Stomach (tissue), 4 donors: ENCODE results near the gene SLC35E2B.
A peak's percentile ranks its signal among the peaks of the same experiment; 100 is the strongest.

Experiments used
- CTCF ChIP-seq, 7 experiments: fragments of 450-650 bp in 4 of 7; fragments of 200-600 bp in 3 of 7; sonication (generic) in 3 of 7; IDR thresholded peaks; one replicate each; pipeline ENCODE4 v1.5.1; 2016 to 2019; ENCODE audit warnings: antibody characterized with exemption in 7 of 7, control low read depth in 2 of 7, mild to moderate bottlenecking in 1 of 7
- EP300 ChIP-seq: sonication (generic); formaldehyde crosslinking; IDR thresholded peaks from one replicate; pipeline ENCODE4 v1.6.1; 2017; ENCODE audit warnings: antibody characterized with exemption
- POLR2A ChIP-seq, 4 donors: fragments of 450-650 bp; IDR thresholded peaks; one replicate each; pipeline ENCODE4 v1.6.1; 2016; ENCODE audit warnings: antibody characterized with exemption in 4 of 4, control low read depth in 2 of 4, mild to moderate bottlenecking in 1 of 4, moderate library complexity in 1 of 4
- POLR2AphosphoS5 ChIP-seq, 3 donors: sonication (generic); formaldehyde crosslinking; IDR thresholded peaks; one replicate each; pipeline ENCODE4 v1.6.1; 2016; ENCODE audit warnings: antibody characterized with exemption in 3 of 3

DNA sequence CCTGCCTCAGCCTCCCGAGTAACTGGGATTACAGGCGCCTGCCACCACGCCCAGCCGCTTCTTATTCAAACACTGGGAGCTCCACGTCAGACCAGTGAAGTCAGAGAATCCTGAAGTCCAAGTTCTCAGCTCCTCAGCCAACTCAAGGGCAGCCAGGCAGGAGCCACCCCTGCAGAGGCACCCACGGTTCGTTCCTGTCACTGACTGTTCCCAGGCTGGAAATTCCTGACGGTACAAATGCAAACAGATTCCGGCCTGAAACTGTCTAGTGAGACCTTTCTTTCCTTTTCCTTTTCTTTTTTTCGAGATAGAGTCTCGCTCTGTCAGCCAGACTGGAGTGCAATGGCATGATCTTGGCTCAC is 11.7 kb downstream of the SLC35E2B start:
- TF ChIP-seq CTCF (IDR thresholded peaks at IDR 0.05) (no peak), POLR2AphosphoS5 (IDR thresholded peaks at IDR 0.05) (peak in 1 of 3 donors; percentile 14), EP300 (no peak), POLR2A (IDR thresholded peaks at IDR 0.05) (no peak)
